ENCODE data around the gene PARD3B.

DNA sequence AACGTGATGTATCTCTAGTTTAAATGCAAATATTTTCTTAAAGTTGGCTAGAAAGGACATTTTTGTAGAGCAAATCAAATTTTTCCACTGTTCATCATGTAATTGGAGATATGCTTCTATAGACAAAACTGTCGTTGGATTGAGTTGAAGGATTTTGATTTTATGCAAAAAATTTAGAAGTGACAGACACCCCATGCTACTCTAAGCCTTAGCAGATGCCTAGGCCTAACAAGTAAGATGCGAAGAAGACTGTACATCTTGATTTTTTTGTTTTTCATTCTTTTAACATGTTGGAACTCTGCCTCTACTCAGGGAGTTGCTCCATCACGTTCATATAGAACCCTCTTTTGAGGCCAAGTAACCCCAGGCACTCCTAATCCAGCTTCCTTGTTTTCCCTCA is 331.0 kb downstream of the PARD3B start:
- TF ChIP-seq, protein P1, sequence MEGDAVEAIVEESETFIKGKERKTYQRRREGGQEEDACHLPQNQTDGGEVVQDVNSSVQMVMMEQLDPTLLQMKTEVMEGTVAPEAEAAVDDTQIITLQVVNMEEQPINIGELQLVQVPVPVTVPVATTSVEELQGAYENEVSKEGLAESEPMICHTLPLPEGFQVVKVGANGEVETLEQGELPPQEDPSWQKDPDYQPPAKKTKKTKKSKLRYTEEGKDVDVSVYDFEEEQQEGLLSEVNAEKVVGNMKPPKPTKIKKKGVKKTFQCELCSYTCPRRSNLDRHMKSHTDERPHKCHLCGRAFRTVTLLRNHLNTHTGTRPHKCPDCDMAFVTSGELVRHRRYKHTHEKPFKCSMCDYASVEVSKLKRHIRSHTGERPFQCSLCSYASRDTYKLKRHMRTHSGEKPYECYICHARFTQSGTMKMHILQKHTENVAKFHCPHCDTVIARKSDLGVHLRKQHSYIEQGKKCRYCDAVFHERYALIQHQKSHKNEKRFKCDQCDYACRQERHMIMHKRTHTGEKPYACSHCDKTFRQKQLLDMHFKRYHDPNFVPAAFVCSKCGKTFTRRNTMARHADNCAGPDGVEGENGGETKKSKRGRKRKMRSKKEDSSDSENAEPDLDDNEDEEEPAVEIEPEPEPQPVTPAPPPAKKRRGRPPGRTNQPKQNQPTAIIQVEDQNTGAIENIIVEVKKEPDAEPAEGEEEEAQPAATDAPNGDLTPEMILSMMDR (IDR thresholded peaks at IDR 0.05) = no peak
- TF ChIP-seq POLR2A (IDR thresholded peaks at IDR 0.05) (no peak), EP300 (IDR thresholded peaks at IDR 0.05) (no peak)

Measured in sigmoid colon (tissue), 4 donors.